ENCODE measurements around the gene MTA1. TPM values are rescaled to one million over a fixed set of nuclear protein-coding genes. Genes with fewer than 3 reads are reported as not detected.

MTA1 gene
- 44.1 and 44.2 TPM in 2 replicates for total RNA-seq

GRCh38 chr14:105419195-105420091, at the start of gene MTA1:
TSS of gene MTA1 (plus strand) at chr14:105419827. CDS start at chr14:105420036, 209 bp downstream.
- DNase-seq (ENCODE audit: low read depth, low spot score): no peak

DNA sequence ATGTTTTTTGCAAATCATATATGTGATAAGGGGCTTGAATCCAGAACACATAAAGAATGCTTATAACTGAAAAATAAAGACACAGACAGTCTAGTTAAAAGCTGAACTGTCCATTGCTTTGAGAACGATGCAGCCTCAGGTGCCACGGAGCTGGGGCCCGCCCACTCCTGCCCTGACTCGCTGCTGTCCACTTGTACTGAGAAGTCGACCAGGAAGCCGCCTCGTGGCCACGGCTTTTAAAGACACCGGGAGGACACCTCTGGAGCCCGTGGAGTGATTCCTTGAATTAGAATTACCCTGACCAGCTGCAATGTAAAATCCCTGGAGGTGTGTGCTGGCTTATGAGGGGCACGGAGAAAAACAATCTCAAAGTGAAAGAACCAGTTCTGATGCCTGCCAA, 45.2 kb upstream of the MTA1 start:
- DNase-seq (ENCODE audit: low read depth, low spot score): no peak

DNA sequence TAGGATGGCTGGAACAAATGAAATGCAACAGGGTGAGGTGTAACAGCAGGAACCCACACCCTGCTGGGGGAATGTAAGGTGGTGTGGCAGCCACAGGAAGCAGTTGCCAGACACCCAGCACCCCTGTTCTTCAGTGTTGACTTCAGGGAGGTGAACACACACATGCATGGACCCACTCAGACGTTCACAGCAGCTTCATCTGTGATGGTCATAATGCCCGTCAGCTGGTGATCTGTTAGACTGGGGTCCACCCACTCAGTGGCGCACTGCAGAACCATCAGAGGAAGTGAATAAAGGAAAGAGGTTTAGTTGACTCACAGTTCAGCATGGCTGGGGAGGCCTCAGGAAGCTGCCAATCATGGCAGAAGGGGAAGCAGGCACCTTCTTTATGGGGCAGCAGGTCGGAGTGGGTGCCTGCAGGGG, 44.0 kb upstream of the MTA1 start:
- DNase-seq (ENCODE audit: low read depth, low spot score): peak; percentile 8

DNA sequence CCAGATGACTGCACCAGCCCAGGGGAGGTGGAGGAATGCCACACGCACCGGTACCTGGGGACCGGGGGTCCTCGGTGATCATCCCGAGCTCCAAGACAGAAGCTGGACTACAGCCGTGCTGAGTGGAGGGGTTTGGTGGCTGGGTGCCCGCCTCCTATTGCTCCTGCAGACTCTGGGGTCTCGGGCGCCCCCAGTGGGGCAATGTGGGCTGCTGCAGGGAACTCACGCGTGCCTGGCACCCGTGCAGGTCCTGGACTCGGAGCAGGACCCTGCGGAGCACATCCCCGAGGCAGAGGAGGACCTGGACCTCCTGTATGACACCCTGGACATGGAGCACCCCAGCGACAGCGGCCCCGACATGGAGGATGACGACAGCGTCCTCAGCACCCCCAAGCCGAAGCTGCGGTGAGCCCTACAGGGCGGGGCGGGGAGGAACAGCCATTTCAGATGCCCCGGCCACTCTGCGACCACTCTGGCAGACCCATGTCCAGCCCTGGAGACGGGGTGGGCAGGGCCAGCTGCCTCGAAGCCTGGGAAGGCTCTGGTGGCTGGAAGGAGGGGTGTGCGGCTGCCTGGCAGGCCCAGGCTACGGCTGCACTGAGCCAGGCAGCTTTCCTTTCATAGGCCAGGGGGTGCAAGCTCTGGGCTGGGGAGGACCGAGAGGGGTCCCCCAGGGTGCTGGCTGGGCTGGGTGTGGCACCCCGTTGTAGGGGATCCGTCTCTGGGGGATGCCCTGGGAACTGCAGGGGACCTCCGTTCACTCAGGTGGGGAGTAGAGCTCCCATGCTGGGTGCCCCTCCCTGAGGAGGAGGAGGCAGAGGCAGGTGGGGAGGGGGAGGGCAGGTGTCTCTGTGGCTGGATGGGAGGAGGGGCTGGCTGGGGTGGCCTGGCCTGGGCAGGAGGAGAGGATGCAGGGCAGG, 42.8 kb upstream of the MTA1 start:
- DNase-seq (ENCODE audit: low read depth, low spot score): no peak

DNA sequence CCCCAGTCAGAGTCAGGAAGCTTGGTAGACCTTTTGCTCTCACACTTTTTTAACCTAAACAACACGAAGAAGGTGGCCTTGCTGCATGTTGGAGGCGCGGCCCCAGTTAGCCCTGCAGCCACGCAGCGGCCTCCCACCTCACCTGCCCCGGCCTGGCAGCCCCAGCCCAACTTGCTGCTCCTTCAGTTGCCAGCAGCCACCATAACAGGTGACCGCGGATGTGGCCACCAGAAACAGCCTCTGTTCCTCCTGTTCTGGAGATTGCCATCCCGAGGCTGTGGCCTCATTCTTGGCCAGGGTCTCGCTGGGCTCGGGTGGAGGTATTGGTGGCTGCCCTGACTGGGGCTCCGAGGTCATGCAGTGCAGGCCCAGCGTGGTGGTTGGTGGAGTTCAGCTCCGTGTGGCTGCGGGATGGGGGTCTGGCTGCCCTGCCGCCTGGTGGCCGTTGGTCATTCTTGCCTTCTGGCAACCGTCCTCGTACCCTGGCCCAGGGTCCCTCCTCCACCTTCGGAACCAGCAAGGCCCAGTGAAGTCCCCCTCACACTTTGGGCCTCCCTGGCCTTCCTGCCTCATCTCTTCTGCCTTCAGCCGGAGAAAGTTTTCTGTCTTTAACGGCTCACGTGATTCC, 42.0 kb upstream of the MTA1 start:
- DNase-seq (ENCODE audit: low read depth, low spot score): no peak

DNA sequence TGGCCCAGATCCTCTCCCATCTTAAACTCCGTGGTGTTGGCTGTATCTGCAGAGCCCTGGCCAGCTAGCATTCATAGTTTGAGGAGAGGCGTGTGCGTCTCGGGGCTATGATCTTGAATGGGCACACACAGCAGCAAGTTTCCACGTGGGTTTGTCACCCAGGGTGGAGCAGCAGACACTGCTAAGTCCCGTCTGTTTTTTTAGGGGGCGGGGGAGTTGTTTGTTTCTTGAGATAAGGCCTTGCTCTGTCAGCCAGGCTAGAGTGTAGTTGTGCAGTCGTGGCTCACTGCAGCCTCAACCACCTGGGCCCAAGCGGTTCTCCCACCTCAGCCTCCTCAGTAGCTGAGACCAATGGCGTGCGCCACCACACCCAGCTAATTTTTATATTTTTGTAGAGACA, 41.4 kb upstream of the MTA1 start:
- no peak for DNase-seq (ENCODE audit: low read depth, low spot score)

GRCh38 chr14:105378873-105379685, 40.5 kb upstream of the MTA1 start:
- no peak for DNase-seq (ENCODE audit: low read depth, low spot score)

GRCh38 chr14:105379946-105380345, 39.7 kb upstream of the MTA1 start:
- DNase-seq (ENCODE audit: low read depth, low spot score): no peak

DNA sequence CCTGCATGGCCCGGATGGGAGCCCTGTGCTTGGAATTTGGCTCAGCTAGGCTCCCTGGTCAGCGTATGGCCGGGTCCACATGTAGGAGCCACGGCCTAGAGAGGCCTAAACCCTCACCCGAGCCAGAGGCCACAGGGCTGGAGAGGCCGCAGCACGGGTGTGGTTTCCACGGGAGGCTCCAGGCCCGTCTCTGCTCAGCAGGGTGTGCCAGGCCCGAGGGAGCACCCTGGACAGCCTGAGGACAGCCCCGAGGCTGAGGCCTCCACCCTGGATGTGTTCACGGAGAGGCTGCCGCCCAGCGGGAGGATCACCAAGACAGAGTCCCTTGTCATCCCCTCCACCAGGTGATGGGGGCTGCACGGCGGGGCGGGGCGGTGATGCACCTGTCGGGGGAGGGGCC, 38.9 kb upstream of the MTA1 start:
- no peak for DNase-seq (ENCODE audit: low read depth, low spot score)

- DNase-seq (ENCODE audit: low read depth, low spot score): no peak
These were observed 37.9 kb upstream of the MTA1 start for GRCh38 chr14:105381446-105382342.

DNA sequence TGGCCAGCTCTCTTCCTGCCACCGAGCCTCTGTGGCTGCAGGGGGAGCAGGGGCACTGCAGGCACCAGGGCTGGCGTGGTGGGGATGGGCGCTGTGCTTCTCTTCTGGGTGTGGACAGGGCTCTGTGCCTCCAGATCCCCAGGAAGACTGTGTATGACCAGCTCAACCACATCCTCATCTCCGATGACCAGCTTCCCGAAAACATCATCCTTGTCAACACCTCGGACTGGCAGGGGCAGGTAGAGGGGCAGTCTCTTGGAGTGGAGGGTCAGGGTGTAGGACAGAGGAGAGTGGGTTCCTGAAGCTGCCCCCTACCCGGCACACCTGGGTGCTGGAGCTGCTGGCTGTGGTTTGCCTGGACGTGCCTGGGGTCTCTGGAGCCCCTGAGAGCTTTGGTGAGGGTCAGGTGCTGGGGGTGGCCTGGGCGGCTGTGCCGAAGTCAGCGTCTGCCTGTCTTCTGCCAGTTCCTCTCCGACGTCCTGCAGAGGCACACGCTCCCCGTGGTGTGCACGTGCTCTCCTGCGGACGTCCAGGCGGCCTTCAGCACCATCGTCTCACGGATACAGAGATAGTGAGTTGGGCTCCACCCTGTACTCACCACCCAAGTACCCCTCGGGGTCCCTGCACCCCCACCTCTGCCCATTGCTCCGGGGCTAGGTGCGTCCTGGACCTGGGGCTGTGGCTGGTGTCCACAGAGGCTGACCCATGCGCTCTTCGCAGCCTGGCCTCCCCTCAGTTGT, 37.1 kb upstream of the MTA1 start:
- DNase-seq (ENCODE audit: low read depth, low spot score): no peak

GRCh38 chr14:105383083-105383730, 36.4 kb upstream of the MTA1 start:
- DNase-seq (ENCODE audit: low read depth, low spot score): no peak

GRCh38 chr14:105384041-105384557, 35.5 kb upstream of the MTA1 start:
- no peak for DNase-seq (ENCODE audit: low read depth, low spot score)

DNA sequence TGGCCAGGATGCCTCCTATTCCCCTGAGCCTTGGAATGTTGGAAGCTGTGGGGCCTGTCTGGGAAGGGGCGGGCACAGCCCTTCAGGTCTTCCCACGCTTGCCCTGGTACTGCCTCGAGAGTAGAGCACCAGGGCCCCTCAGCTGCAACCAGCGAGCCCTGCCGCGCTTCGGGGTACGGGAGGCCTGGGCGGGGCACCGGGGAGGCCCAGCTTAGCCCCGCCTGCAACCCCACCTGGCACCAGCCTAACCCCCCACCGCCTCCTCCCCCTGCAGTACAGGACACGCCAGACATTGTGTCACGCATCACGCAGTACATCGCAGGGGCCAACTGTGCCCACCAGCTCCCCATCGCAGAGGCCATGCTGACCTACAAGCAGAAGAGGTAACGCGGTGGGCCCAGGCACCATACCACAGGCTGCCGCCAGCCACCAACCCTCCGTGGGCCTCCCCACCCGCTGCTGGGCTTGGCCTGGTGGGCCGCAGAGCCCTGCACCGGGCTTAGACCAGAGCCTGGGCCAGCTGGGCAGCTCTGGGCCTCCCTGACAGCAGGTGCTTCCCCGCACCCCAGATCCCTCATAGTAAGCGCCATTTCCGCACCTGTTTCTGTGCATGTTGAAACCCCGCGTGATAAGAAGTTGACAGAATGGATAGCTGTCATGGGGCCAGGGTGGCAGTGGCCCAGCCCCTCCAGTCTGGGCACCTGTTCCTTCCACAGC, 34.9 kb upstream of the MTA1 start:
- DNase-seq (ENCODE audit: low read depth, low spot score): no peak

DNA sequence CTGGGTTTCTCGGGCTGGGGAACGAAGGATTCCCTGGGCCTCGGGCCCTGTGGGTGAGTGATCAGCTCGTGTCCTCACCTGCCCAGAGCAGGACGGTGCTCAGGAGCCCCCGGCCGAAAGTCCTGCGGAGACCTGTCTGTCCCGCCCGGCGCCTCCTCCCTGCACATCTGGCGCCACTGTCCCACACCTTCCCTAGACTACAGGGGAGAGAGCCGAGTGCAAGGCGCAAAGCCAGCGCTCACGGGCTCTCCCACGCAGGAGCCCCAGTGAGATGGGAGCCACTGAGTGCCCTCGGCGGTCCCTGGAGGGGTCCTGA, 34.3 kb upstream of the MTA1 start:
- DNase-seq (ENCODE audit: low read depth, low spot score): no peak

DNA sequence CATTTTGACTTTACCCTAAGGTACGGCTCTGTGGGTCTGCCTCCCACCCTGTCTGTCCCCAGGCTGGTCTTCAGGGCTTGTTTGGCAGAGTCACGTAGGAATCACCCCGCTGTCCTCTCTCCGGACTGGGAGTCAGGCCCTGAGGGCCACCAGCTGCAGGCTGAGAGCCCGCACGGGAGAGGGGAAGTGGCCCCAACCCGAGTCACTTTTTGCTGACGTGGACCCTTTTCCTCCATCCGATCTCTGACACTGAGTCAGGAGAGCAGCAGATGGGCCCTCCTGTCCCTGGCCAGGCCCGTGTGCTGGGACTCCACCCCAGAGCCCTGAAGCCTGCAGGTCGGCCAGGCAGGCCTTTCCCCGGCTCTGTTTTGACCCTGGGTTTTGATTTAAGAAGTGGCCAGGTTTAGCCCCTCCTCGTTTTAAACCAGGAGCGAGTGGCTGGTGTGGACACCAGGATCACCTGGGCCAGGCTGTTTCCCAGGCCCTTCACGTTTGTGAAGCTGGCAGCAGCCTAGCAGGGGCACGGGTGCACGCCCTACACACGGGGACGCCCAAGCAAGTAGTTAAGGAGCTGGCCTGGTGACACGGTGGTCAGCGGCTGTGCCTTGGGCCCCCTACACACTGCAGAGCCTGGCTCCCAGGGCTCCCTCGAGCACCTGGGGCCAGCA, 33.8 kb upstream of the MTA1 start:
- DNase-seq (ENCODE audit: low read depth, low spot score): no peak
